ENCODE measurements around the gene COX6A2.

The COX6A2 gene

GRCh38 chr16:31428279-31428597 is at the start of gene COX6A2:
Gene COX6A2 (minus strand): TSS chr16:31428360. CDS start chr16:31428325, 35 bp downstream.
- no peak for DNase-seq

GRCh38 chr16:31477220-31478216 is 49.4 kb upstream of the COX6A2 start:
- DNase-seq, result peak; percentile 84

- peak; percentile 76 for DNase-seq
Observed at GRCh38 chr16:31476303-31477219, 48.4 kb upstream of the COX6A2 start.

- DNase-seq, result no peak
Observed at GRCh38 chr16:31475946-31476302, 47.8 kb upstream of the COX6A2 start.

DNA sequence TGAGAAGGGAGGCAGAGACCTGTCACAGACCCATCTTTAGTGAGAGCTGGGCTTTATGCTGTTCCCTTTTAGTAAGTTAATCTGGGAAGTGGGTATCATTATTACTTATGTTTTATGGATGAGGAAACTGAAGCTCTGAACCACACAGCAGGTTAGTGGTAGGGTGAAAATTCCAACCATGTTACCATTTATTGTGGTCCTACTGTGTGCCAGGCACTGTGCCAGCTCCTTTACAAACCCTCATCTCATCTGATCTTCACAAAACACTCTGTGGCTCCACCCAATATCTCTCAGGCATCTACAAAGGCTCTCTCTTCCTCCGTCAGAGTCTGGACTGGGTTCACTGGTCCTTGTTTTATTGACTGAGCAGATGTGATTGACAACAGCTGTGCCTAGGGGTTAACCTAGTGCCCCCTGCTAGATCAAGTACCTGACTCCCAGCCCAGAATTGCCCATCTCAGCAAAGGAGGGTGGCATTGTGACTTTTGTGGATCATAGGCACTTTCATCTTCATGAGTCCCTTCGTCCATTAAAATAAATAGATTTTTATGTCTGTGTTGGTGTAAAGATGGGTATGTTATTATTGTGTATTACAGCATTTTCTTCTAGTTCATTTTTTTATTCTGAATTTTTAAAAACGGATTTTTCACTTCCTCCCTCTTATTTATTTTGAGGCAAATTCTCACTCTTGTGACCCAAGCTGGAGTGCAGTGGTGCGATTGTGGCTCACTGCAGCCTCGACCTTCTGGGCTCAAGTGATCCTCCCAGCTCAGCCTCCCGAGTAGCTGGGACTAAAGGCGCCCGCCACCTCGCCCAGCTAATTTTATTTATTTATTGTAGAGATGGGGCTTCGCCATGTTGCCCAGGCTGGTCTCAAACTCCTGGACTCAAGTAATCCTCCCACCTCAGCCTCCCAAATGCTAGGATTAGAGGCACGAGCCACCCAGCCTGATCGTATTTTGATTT is 46.9 kb upstream of the COX6A2 start:
- no peak for DNase-seq

DNA sequence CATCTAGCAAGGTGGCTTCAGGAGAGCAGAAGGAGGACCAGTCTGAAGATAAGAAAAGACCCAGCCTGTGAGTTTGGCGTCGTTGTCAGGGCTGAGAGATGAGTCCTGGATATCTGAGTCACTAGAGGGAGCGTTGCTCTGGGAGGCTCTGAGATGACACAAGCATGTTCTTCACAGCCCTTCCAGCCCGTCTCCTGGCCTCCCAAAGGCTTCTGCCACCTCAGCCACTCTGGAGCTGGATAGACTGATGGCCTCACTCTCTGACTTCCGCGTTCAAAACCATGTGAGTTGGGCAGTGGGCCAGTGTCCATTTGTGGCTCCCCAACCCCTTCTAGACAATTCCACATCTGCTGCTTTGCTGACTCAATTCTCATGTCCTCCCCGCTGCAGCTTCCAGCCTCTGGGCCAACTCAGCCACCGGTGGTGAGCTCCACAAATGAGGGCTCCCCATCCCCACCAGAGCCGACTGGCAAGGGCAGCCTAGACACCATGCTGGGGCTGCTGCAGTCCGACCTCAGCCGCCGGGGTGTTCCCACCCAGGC is 46.1 kb upstream of the COX6A2 start:
- peak; percentile 56 for DNase-seq

DNA sequence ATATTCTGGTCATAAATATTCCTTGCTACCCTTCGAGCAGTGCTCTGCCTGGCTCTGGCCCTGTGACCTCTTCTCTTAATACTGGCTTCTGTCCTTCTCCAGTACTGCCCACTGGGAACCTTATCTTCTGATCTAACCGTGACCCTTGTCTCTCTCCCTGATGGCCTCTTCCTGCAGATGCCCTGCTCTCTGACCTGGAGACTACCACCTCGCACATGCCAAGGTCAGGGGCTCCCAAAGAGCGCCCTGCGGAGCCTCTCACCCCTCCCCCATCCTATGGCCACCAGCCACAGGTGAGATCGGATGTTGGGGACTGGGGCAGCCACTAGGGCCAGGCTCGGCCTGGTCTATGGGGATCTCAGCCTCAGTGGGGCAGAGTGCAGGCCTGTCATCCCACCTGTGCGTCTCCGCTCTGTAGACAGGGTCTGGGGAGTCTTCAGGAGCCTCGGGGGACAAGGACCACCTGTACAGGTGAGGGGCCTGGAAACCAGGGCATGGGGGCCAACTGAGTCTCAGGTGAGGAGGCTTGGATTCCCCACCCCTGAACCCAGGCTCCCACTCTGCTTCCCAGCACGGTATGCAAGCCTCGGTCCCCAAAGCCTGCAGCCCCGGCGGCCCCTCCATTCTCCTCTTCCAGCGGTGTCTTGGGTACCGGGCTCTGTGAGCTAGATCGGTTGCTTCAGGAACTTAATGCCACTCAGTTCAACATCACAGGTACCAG is 45.3 kb upstream of the COX6A2 start:
- no peak for DNase-seq

- peak; percentile 86 for DNase-seq
Observed at GRCh38 chr16:31472709-31473203, 44.6 kb upstream of the COX6A2 start.

DNA sequence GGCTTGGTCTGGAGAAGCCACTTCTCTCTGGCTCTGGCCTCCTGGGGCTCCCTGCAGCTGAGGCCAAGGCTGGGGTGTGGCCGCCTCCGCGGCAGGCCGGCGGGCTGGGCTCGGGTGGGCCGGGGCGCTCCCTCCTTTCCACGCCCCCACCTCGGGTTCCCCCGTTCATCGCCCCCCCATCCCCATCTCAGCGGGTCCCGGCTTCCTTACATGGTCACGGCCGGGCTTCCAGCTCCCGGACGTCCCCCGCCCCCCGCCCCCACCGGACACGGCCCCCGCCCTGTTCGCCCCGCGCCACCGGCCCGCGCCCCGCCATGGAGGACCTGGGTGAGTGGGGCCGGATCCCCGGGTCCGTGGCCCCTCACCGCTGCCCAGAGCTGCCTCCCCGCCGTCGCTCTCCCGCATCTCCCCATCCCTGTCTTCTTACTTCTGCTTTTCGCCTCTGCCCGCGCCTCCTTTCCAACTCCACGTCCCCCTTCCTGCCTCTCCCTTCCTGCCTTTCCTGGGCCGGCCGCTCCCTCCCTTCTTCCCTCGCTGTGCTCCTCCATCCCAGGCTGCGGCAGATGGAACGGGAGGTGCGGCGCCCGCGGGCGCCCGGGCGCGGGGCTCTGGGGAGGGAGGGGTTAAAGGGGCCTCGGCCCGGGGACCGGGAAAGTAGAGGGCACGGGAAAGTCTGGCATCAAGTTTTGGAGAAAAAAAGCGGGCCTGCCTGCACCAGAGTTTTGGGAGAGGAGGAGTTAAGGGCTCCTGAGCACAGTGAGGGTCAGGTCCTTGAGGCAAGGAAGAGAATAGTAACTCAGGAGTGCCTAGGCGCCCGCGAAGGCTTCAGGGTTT is 43.9 kb upstream of the COX6A2 start, which contains the start of gene TGFB1I1:
TGFB1I1 (plus strand) TSS at position 278 of the 834 bp plus-strand sequence; CDS start at position 315, 37 bp downstream.
- peak; percentile 47 for DNase-seq

DNA sequence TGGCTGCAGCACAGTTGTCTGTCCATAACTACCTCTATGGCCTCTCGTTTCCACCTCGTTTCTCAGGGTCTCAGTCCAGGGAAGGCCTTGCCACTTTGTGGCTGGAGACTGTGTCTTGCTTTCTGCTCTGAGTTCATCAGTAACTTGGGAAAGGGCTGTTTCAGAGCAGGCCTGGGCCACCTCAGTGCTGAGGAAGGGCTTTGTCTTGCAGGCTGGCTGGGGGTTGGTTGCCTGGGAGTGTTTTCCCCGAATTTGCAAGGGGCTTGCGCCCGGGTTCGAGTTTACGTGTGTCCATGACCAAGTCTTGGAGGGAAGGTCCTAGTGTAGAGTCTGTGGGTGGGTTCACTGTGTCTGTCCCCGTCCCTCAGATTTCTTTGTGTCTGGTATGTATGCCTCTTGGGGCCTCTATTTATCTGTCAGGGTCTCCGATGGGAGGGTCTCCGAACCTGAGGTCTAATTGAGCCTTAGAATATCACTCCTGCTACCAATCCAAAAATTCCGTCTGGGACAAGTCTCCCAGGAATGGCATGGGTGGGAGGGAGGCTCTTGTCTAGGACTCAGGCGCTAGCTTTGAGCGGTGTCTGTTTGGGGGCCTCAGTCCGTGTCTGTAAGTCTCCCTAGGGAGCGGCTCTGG is 43.2 kb upstream of the COX6A2 start:
- no peak for DNase-seq

GRCh38 chr16:31470615-31471014 is 42.5 kb upstream of the COX6A2 start:
- DNase-seq, result no peak

DNA sequence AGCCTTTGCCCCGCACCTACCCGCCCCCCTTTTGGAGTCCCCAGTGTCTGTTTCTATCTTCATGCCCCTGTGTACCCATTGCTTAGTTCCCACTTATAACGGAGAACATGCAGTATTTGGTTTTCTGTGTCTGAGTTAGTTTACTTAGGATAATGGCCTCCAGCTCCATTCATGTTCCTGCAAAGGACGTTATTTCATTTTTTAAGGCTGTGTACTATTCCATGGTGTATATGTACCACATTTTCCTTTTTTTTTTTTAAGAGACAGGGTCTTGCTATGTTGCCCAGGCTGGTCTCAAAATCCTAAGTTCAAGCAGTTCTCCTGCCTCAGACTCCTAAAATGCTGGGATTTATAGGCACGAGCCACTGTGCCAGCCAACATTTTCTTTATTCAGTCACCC is 39.7 kb upstream of the COX6A2 start:
- DNase-seq, result no peak

DNA sequence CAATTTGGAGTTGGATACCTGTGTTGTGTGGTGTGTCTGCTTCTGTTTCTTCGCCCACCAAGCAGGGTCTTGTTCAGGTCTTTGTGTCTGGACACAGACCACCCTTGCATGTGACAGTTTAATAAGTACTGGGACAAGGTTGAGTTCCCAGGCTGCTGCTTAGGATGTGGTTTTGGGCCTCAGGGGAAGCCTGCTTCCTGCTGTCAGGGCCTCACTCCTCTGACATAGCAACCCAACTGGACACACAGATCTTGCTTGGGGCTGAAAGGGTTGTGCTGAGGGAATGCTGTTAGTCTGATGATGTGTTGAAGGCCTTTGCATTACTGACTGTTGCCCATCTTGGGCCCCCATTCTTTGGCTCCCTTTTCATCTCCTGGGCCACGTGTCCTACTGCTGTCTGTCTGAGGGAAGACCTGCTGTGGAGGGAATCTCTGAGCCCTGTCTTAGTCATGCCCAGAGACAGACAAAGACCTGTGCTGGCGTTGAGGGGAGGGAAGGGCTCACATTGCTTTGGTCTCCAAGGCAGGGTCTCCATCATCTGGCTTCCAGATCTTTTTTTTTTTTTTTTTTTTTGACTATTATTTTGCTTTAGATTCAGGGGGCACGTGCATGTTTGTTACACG is 39.1 kb upstream of the COX6A2 start:
- DNase-seq, result no peak

- DNase-seq, result no peak
Observed at GRCh38 chr16:31466381-31466841, 38.3 kb upstream of the COX6A2 start.

DNA sequence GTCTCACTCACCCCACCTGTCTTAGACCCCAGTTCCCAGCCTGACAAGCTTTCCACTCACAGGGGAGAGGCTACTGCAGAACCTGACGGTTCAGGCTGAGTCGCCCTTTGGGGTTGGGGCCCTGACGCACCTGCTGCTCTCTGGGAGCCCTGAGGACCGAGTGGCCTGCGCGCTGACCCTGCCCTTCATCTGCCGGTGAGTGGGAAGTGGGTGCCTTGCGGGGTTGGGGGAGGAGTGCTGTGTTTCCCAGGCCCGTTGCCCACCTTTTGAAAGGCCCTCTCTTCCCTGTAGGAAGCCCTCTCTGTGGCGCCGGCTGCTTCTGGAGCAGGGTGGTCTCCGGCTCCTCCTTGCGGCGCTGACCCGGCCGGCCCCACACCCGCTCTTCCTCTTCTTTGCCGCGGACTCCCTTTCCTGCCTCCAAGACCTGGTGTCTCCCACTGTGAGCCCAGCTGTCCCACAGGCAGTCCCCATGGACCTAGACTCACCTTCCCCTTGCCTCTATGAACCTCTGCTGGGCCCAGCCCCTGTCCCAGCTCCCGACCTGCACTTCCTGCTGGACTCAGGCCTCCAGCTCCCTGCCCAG is 37.7 kb upstream of the COX6A2 start:
- no peak for DNase-seq

GRCh38 chr16:31464781-31465260 is 36.7 kb upstream of the COX6A2 start:
- no peak for DNase-seq

DNA sequence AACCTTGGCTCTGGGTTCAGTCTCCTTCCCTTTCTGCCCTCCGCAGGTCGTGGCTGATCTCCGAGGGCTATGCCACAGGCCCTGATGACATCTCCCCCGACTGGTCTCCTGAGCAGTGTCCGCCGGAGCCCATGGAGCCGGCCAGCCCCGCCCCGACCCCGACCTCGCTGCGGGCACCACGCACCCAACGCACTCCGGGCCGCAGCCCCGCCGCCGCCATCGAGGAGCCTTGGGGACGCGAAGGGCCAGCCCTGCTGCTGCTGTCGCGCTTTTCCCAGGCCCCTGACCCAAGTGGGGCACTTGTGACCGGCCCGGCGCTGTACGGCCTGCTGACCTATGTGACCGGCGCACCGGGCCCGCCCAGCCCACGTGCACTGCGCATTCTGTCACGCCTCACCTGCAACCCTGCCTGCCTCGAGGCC is 36.2 kb upstream of the COX6A2 start:
- DNase-seq, result no peak

Data from OCI-M1 (cell line).